ENCODE data around the gene MAST4.
A peak's percentile ranks its signal among the peaks of the same experiment; 100 is the strongest.

MAST4 gene

GRCh38 chr5:67200809-67201562 lies 604.8 kb downstream of the MAST4 start:
- no peak for DNase-seq

GRCh38 chr5:67201897-67202549 lies 605.8 kb downstream of the MAST4 start:
- no peak for DNase-seq

- no peak for DNase-seq
These were observed 606.6 kb downstream of the MAST4 start for GRCh38 chr5:67202828-67203227.

GRCh38 chr5:67203701-67204074 lies 607.5 kb downstream of the MAST4 start:
- DNase-seq = no peak

GRCh38 chr5:67204821-67205220 lies 608.6 kb downstream of the MAST4 start:
- no peak for DNase-seq

GRCh38 chr5:67205981-67206380 lies 609.8 kb downstream of the MAST4 start:
- no peak for DNase-seq

- no peak for DNase-seq
These were observed 610.3 kb downstream of the MAST4 start for GRCh38 chr5:67206461-67206860.

GRCh38 chr5:67206929-67207328 lies 610.7 kb downstream of the MAST4 start:
- peak; percentile 92 for DNase-seq

GRCh38 chr5:67208403-67208802 lies 612.2 kb downstream of the MAST4 start:
- DNase-seq = no peak

- DNase-seq = peak; percentile 86
These were observed 613.1 kb downstream of the MAST4 start for GRCh38 chr5:67209141-67209771.

- no peak for DNase-seq
These were observed 615.7 kb downstream of the MAST4 start for GRCh38 chr5:67211926-67212325.

GRCh38 chr5:67214036-67214435 lies 617.8 kb downstream of the MAST4 start:
- DNase-seq = no peak

- no peak for DNase-seq
These were observed 618.7 kb downstream of the MAST4 start for GRCh38 chr5:67214707-67215447.

GRCh38 chr5:67215519-67216471 lies 619.6 kb downstream of the MAST4 start:
- peak; percentile 79 for DNase-seq

- no peak for DNase-seq
These were observed 620.4 kb downstream of the MAST4 start for GRCh38 chr5:67216564-67216963.

Data from CD4-positive, alpha-beta T cell treated with Interleukin-10 for 1 hour (primary cell).